Body of pancreas (tissue), 4 donors: ENCODE results near the gene PDE4D. TPM values are rescaled to one million over a fixed set of nuclear protein-coding genes. Genes with fewer than 3 reads are reported as not detected.

Source experiments
- ATAC-seq: fragments of 150-250 bp; one replicate; pipeline ENCODE4 v1.9.1; 2016
- DNase-seq, 4 donors: peaks; one replicate each; pipeline ENCODE4 v3.0.0-alpha.2; 2019
- H3K27ac ChIP-seq, 4 donors: fragments of 200-600 bp; sonication (generic); 1 replicate in 3 of 4; 2 replicates in 1 of 4; pipeline versions ENCODE4 v1.5.1 to v1.6.1; 2016 to 2019; ENCODE audit warnings: mild to moderate bottlenecking in 1 of 4, mixed read lengths in 1 of 4, moderate library complexity in 1 of 4
- H3K27me3 ChIP-seq, 2 donors: fragments of 200-600 bp; sonication (generic); one replicate each; pipeline ENCODE4 v1.6.0; 2016; ENCODE audit warnings: mild to moderate bottlenecking in 1 of 2
- H3K36me3 ChIP-seq, 2 donors: fragments of 200-600 bp; sonication (generic); replicated peaks in 1 of 2; 2 replicates each; pipeline ENCODE4 v1.5.1; 2016; ENCODE audit warnings: low read depth in 2 of 2; ENCODE audit not compliant: insufficient read depth in 1 of 2
- H3K4me1 ChIP-seq: fragments of 200-600 bp; sonication (generic); one replicate; pipeline ENCODE4 v1.6.0; 2016
- H3K4me3 ChIP-seq, 2 donors: fragments of 200-600 bp; sonication (generic); 1 replicate in 1 of 2; 2 replicates in 1 of 2; pipeline ENCODE4 v1.5.1; 2016 to 2019
- H3K9me3 ChIP-seq, 3 donors: fragments of 200-600 bp; sonication (generic); 1 replicate in 2 of 3; 2 replicates in 1 of 3; pipeline ENCODE4 v1.5.1; 2016
- POLR2A ChIP-seq, 3 donors: fragments of 450-650 bp; IDR thresholded peaks; one replicate each; pipeline ENCODE4 v1.6.1; 2016; ENCODE audit warnings: antibody characterized with exemption in 3 of 3, mild to moderate bottlenecking in 2 of 3
- WGBS, 2 donors: methylation state at CpG; one replicate each; pipeline ENCODE4 v1.1.5; 2017; 5-methylcytosine and 5-hydroxymethylcytosine counted together
- intact Hi-C: fragments of 100-400 bp; cut with DNase I; formaldehyde crosslinking; loops from one replicate; pipeline ENCODE4 v1.15.1; 2023
- total RNA-seq, 2 donors: library from RNA; depleted of rRNA; stranded (reverse); fragments of >200 nt; gene quantifications; one replicate each; pipeline ENCODE4 v1.1.0, GENCODE V29; 2016
- TF ChIP-seq, protein P1 (sequence below), 7 experiments: fragments of 450-650 bp in 4 of 7; fragments of 200-600 bp in 3 of 7; sonication (generic) in 3 of 7; IDR thresholded peaks; one replicate each; pipeline ENCODE4 v1.5.1; 2016 to 2019; ENCODE audit warnings: antibody characterized with exemption in 7 of 7

PDE4D gene
- total RNA-seq, 2 donors from 2014 or later = 8.6 to 9.2 TPM

DNA sequence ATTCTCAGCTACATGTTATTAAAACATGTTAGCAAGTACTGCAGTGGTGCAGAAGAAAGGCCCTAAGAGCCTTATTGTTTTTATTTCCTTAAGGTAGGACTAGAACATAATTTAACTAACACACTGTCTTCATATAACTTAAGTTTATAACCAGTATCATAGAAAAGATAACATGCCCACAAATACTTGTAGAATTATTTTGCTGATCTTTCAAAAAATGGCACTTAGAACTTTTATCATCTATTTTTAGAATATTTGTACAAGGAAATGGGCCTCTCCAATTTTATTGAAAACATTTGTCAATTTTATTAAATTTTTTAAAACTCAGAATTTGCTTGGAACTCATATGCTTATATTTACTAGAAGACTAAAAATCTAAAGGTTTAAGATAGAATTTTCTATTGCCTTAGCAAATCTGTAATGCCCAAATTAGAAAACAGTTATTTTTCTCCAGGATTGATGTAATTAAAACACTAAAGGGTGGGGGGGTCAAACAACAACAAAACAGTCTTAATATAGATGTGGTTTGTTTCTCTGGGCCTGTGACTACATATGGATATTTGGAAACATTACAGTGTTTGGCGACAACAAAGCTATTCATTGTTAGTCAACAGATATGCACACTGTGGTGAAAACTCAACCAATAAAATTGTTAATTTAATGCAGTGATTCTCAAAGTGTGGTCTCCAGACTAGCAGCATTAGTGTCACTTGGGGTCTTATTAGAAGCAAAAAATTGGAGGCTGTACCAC, 360.4 kb downstream of the PDE4D start:
- ATAC-seq = no peak
- TF ChIP-seq POLR2A (IDR thresholded peaks at IDR 0.05) = no peak
- TF ChIP-seq, protein P1, sequence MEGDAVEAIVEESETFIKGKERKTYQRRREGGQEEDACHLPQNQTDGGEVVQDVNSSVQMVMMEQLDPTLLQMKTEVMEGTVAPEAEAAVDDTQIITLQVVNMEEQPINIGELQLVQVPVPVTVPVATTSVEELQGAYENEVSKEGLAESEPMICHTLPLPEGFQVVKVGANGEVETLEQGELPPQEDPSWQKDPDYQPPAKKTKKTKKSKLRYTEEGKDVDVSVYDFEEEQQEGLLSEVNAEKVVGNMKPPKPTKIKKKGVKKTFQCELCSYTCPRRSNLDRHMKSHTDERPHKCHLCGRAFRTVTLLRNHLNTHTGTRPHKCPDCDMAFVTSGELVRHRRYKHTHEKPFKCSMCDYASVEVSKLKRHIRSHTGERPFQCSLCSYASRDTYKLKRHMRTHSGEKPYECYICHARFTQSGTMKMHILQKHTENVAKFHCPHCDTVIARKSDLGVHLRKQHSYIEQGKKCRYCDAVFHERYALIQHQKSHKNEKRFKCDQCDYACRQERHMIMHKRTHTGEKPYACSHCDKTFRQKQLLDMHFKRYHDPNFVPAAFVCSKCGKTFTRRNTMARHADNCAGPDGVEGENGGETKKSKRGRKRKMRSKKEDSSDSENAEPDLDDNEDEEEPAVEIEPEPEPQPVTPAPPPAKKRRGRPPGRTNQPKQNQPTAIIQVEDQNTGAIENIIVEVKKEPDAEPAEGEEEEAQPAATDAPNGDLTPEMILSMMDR (IDR thresholded peaks at IDR 0.05) = no peak
- no peak overlapping the region for H3K27ac ChIP-seq
- H3K9me3 ChIP-seq = no peaks in the 10 kb centered on the region
- intact Hi-C loops = no loop called here
- H3K4me3 ChIP-seq = no peak overlapping the region
- no peak for DNase-seq
- 95 to 97% methylated on average over 1 of the region's 1 CpG for WGBS, 2 donors
- H3K4me1 ChIP-seq = no peaks in the 10 kb centered on the region
- H3K36me3 ChIP-seq = no peaks in the 10 kb centered on the region
- no peaks in the 10 kb centered on the region for H3K27me3 ChIP-seq

DNA sequence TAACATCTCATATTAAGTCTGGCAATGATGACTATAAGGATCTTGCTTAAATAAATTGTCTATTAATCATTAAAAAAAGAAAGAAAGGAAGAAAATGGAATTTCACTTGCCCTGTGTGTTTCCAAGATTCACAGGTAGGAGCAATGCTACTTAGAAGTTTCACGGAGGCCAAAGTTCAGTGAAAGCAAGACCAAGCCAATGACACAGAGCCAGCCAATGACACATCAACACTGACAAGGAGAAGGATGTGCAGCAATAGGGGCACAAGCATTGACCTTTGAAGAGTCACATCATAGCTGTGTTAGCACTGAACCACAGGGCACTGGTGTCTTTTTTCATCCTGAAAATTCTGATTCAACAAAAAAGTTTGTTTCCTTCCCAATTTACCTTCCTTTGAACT, 364.3 kb downstream of the PDE4D start:
- no peaks in the 10 kb centered on the region for H3K4me1 ChIP-seq
- no peak for DNase-seq
- no peaks in the 10 kb centered on the region for H3K9me3 ChIP-seq
- no peaks in the 10 kb centered on the region for H3K36me3 ChIP-seq
- WGBS, 2 donors = 93 to 100% methylated on average over 1 of the region's 1 CpG
- intact Hi-C loops = no loop called here
- TF ChIP-seq, protein P1 (IDR thresholded peaks at IDR 0.05) = no peak
- TF ChIP-seq POLR2A (IDR thresholded peaks at IDR 0.05) = no peak
- H3K27ac ChIP-seq = no peak overlapping the region
- H3K4me3 ChIP-seq = no peak overlapping the region
- H3K27me3 ChIP-seq = no peaks in the 10 kb centered on the region
- no peak for ATAC-seq

DNA sequence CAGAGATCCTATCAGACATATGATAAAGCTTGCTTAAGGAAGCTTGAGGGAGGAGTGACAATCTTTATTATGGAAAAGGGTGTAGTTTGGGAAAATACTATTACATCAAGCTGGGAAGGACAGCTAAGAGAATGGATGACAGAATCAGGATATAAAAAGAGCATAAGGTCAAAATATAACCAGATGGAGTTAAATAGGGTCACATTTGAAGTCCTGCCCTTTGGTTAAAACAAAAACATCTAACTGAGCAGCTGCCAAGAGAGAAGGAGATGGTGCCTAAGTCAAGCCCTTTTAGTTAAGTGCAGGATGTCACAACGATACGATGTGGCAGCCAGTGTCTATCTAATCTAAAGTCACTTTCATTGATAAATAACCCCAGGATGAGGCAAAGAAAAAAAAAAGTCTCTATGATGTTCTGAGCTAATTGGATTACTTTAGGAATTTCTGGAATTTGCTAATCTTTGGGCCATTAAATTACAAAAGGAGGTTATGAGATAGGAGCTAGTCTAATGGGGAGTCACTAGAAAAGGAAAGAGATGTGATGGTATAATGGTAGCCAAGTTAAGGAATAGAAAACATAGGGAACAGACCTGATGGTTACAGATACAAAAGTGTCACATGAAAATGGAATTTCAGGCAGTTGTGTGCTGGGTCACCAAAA, 365.2 kb downstream of the PDE4D start:
- no peaks in the 10 kb centered on the region for H3K36me3 ChIP-seq
- H3K4me1 ChIP-seq = no peaks in the 10 kb centered on the region
- no peak for TF ChIP-seq POLR2A (IDR thresholded peaks at IDR 0.05)
- TF ChIP-seq, protein P1 (IDR thresholded peaks at IDR 0.05) = no peak
- 13 to 25% methylated on average over 2 of the region's 2 CpGs for WGBS, 2 donors
- H3K9me3 ChIP-seq = no peaks in the 10 kb centered on the region
- no peak overlapping the region for H3K27ac ChIP-seq
- no peak overlapping the region for H3K4me3 ChIP-seq
- intact Hi-C loops = no loop called here
- DNase-seq (no peak), ATAC-seq (no peak)
- no peaks in the 10 kb centered on the region for H3K27me3 ChIP-seq

DNA sequence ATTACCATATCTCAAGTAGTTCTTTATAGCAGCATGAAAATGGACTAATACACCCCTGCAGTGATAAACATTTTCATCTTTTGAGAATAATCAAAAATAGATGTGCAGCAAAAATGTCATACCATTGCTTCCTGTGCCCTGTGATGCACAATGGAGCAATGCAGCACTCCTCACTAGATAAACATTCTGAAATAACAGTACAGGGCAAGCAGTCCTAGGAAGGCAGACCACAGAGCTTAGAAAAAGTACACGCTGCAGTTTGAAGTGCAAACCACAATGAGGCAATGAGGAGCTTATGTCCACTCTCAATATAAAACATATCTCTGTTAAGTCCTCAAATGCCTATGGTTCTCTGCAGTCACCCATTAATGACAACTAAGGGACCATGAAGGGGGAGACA, 367.6 kb downstream of the PDE4D start:
- Histone ChIP-seq H3K9me3 (no peaks in the 10 kb centered on the region), H3K27me3 (no peaks in the 10 kb centered on the region), H3K27ac (no peak overlapping the region), H3K4me1 (no peaks in the 10 kb centered on the region), H3K36me3 (no peaks in the 10 kb centered on the region), H3K4me3 (no peak overlapping the region)
- DNase-seq (no peak), ATAC-seq (no peak)
- intact Hi-C loops = no loop called here
- TF ChIP-seq POLR2A (IDR thresholded peaks at IDR 0.05) = no peak
- TF ChIP-seq, protein P1 (IDR thresholded peaks at IDR 0.05) = no peak
- WGBS, 2 donors = 88 to 96% methylated on average over 1 of the region's 1 CpG
